IMR-90 (cell line): ENCODE data around the gene AFF2. TPM values are rescaled to one million over a fixed set of nuclear protein-coding genes. Genes with fewer than 3 reads are reported as not detected.

Experiments
- ATAC-seq: fragments of 200-7000 bp; cut with Tn5 transposase; 2 replicates; pipeline ENCODE4 v1.9.1; 2020; ENCODE audit warnings: low read depth, mild to moderate bottlenecking, moderate library complexity
- BruUV-seq: library from RNA; stranded (reverse); fragments of 400-500 nt; replicated peaks from 2 replicates; lab custom pipeline; 2021; lab: Mats Ljungman, UMichigan
- CTCF ChIA-PET: fragments of 300-600 bp; formaldehyde crosslinking; extraction: SDS; loops from one replicate; lab custom pipeline; 2021; ENCODE audit warnings: antibody characterized with exemption; lab: Yijun Ruan, JAX
- POLR2A ChIA-PET: fragments of 300-600 bp; sonication (Branson Sonifier 250); formaldehyde crosslinking; loops from one replicate; lab custom pipeline; 2022; ENCODE audit warnings: antibody characterized with exemption; ENCODE audit not compliant: unreplicated experiment; lab: Charles Lee
- DNase-seq: peaks from one replicate; pipeline ENCODE4 v3.0.0; 2013
- H2AFZ ChIP-seq: replicated peaks from 2 replicates; pipeline ENCODE3; 2013; ENCODE audit warnings: low read length, mild to moderate bottlenecking; ENCODE audit not compliant: poor library complexity
- H2AK5ac ChIP-seq: 2 replicates; pipeline ENCODE4 v1.6.1; 2013; ENCODE audit warnings: low read depth, low read length, inconsistent platforms
- H2AK9ac ChIP-seq: replicated peaks from 2 replicates; pipeline ENCODE3; 2013; ENCODE audit warnings: mild to moderate bottlenecking, low read depth, low read length, moderate library complexity; ENCODE audit not compliant: poor library complexity
- H2BK120ac ChIP-seq: 2 replicates; pipeline ENCODE4 v1.6.1; 2013; ENCODE audit warnings: low read depth, low read length, inconsistent platforms
- H2BK15ac ChIP-seq: 3 replicates; pipeline ENCODE4 v1.6.1; 2013; ENCODE audit warnings: low read depth, low read length, inconsistent platforms
- H2BK20ac ChIP-seq: 2 replicates; pipeline ENCODE4 v1.6.1; 2013; ENCODE audit warnings: low read depth, mild to moderate bottlenecking, inconsistent platforms, low read length, moderate library complexity
- H2BK5ac ChIP-seq: 2 replicates; pipeline ENCODE4 v1.6.1; 2013; ENCODE audit warnings: mild to moderate bottlenecking, low read depth, low read length, inconsistent platforms; ENCODE audit not compliant: poor library complexity, severe bottlenecking
- H3K14ac ChIP-seq: replicated peaks from 2 replicates; pipeline ENCODE4 v1.6.1; 2013; ENCODE audit warnings: low read depth, low read length, inconsistent platforms
- H3K18ac ChIP-seq: 2 replicates; pipeline ENCODE4 v1.6.1; 2013; ENCODE audit warnings: low read depth, low read length, control low read depth
- H3K23ac ChIP-seq: 2 replicates; pipeline ENCODE4 v1.6.1; 2013; ENCODE audit warnings: low read depth, low read length, inconsistent platforms
- H3K27ac ChIP-seq: 2 replicates; pipeline ENCODE4 v1.5.1; 2013; ENCODE audit warnings: mild to moderate bottlenecking, control low read depth, low read length; ENCODE audit not compliant: insufficient read depth
- H3K27me3 ChIP-seq: 2 replicates; pipeline ENCODE4 v1.6.1; 2013; ENCODE audit warnings: low read length; ENCODE audit not compliant: control insufficient read depth, insufficient read depth
- H3K36me3 ChIP-seq: 2 replicates; pipeline ENCODE4 v1.6.1; 2013; ENCODE audit warnings: low read length, mixed read lengths; ENCODE audit not compliant: control insufficient read depth, insufficient read depth
- H3K4ac ChIP-seq: 2 replicates; pipeline ENCODE4 v1.6.1; 2013; ENCODE audit warnings: low read depth, low read length, inconsistent platforms
- H3K4me1 ChIP-seq: 2 replicates; pipeline ENCODE4 v1.6.1; 2013; ENCODE audit warnings: low read length, mixed read lengths; ENCODE audit not compliant: control insufficient read depth, insufficient read depth
- H3K4me2 ChIP-seq: 2 replicates; pipeline ENCODE4 v1.6.1; 2013; ENCODE audit warnings: low read depth, mild to moderate bottlenecking, control low read depth, low read length, moderate library complexity
- H3K4me3 ChIP-seq: 2 replicates; pipeline ENCODE4 v1.5.1; 2013; ENCODE audit warnings: low read depth, mild to moderate bottlenecking, control low read depth, low read length, moderate library complexity; ENCODE audit not compliant: insufficient read depth
- H3K56ac ChIP-seq: 2 replicates; pipeline ENCODE4 v1.6.1; 2013; ENCODE audit warnings: low read length, inconsistent platforms; ENCODE audit not compliant: insufficient read depth; ENCODE audit errors: extremely low read depth
- H3K79me1 ChIP-seq, 2 experiments: 2 replicates each; pipeline ENCODE4 v1.6.1; 2013; ENCODE audit warnings: low read length in 2 of 2, inconsistent platforms in 1 of 2, low read depth in 1 of 2
- H3K9ac ChIP-seq: 2 replicates; pipeline ENCODE4 v1.6.1; 2013; ENCODE audit warnings: low read depth, low read length, control low read depth
- H3K9me1 ChIP-seq: 2 replicates; pipeline ENCODE4 v1.6.1; 2013; ENCODE audit warnings: low read length, inconsistent platforms; ENCODE audit not compliant: insufficient read depth
- H3K9me3 ChIP-seq: 2 replicates; pipeline ENCODE4 v1.6.1; 2013; ENCODE audit warnings: low read length; ENCODE audit not compliant: control insufficient read depth, insufficient read depth
- H4K20me1 ChIP-seq: 2 replicates; pipeline ENCODE4 v1.6.1; 2013; ENCODE audit warnings: low read length, inconsistent platforms; ENCODE audit not compliant: insufficient read depth
- H4K5ac ChIP-seq: 2 replicates; pipeline ENCODE4 v1.6.1; 2013; ENCODE audit warnings: mild to moderate bottlenecking, low read depth, low read length, control low read depth
- H4K8ac ChIP-seq, 2 experiments: 2 replicates each; pipeline ENCODE4 v1.6.1; 2013; ENCODE audit warnings: low read depth in 2 of 2, low read length in 2 of 2, control low read depth in 1 of 2, inconsistent platforms in 1 of 2
- H4K91ac ChIP-seq: 2 replicates; pipeline ENCODE4 v1.6.1; 2013; ENCODE audit warnings: low read depth, low read length, inconsistent platforms; ENCODE audit not compliant: insufficient read depth
- BHLHE40 ChIP-seq: fragments of 150-350 bp; IDR thresholded peaks from 2 replicates; pipeline ENCODE4 v1.6.1; 2016; ENCODE audit warnings: mild to moderate bottlenecking, low read depth, low read length
- CEBPB ChIP-seq: IDR thresholded peaks from 2 replicates; pipeline ENCODE4 v1.6.1; 2012; ENCODE audit warnings: low read depth, low read length, improper control_type of control experiment
- CHD1 ChIP-seq: IDR thresholded peaks from 2 replicates; pipeline ENCODE4 v1.6.1; 2012; ENCODE audit warnings: low read depth, low read length, improper control_type of control experiment
- FOS ChIP-seq: fragments of 150-350 bp; IDR thresholded peaks from 2 replicates; pipeline ENCODE4 v1.6.1; 2016; ENCODE audit warnings: low read depth, low read length
- MAFK ChIP-seq: IDR thresholded peaks from 2 replicates; pipeline ENCODE4 v1.6.1; 2012; ENCODE audit warnings: low read depth, low read length, improper control_type of control experiment
- MAZ ChIP-seq: IDR thresholded peaks from 2 replicates; pipeline ENCODE4 v1.6.1; 2012; ENCODE audit warnings: low read depth, mild to moderate bottlenecking, low read length, improper control_type of control experiment, moderate library complexity, borderline replicate concordance
- MXI1 ChIP-seq: IDR thresholded peaks from 2 replicates; pipeline ENCODE4 v1.6.1; 2012; ENCODE audit warnings: low read depth, mild to moderate bottlenecking, low read length, moderate library complexity, borderline replicate concordance
- NFE2L2 ChIP-seq: fragments of 150-350 bp; IDR thresholded peaks from 2 replicates; pipeline ENCODE4 v1.6.1; 2016; ENCODE audit warnings: low read depth, mild to moderate bottlenecking, low read length
- POLR2A ChIP-seq: IDR thresholded peaks from 2 replicates; pipeline ENCODE4 v1.6.1; 2012; ENCODE audit warnings: mild to moderate bottlenecking, low read depth, low read length
- RAD21 ChIP-seq: IDR thresholded peaks from 2 replicates; pipeline ENCODE4 v1.6.1; 2012; ENCODE audit warnings: low read length, improper control_type of control experiment
- RCOR1 ChIP-seq: IDR thresholded peaks from 2 replicates; pipeline ENCODE4 v1.6.1; 2012; ENCODE audit warnings: mild to moderate bottlenecking, low read length, improper control_type of control experiment; ENCODE audit not compliant: insufficient replicate concordance
- SMC3 ChIP-seq: fragments of 150-350 bp; IDR thresholded peaks from 2 replicates; pipeline ENCODE4 v1.6.1; 2016; ENCODE audit warnings: low read depth, mild to moderate bottlenecking, antibody characterized with exemption, low read length, moderate library complexity
- WGBS, 2 experiments: methylation state at CpG; one replicate each; pipeline versions ENCODE4 v1.1.5 to v1.1.7; 2013; ENCODE audit warnings: missing lambda C conversion rate in 2 of 2; ENCODE audit not compliant: insufficient read length in 1 of 2; ENCODE audit errors: extremely low coverage in 2 of 2; 5-methylcytosine and 5-hydroxymethylcytosine counted together
- dilution Hi-C: fragments of 300-500 bp; cut with HindIII; formaldehyde crosslinking; loops from one replicate; pipeline ENCODE4 v1.14.3; 2018; ENCODE audit warnings: low sequenced_read_pairs; ENCODE audit not compliant: unreplicated experiment
- in situ Hi-C: fragments of 300-500 bp; cut with MboI; formaldehyde crosslinking; loops from 3 replicates; pipeline ENCODE4 v1.14.3; 2019; ENCODE audit warnings: low sequenced_read_pairs, inconsistent platforms, mixed read lengths
- intact Hi-C: fragments of 100-400 bp; cut with micrococcal nuclease; formaldehyde crosslinking; loops from 2 replicates; pipeline ENCODE4 v1.10.0; 2022
- polyA plus RNA-seq, 3 experiments: library from polyadenylated mRNA; depleted of rRNA; stranded (reverse); fragments of >200 nt; gene quantifications; 2 replicates each; pipeline ENCODE4 v1.2.3, GENCODE V29; 2012; ENCODE audit warnings: low replicate concordance in 1 of 3
- total RNA-seq: library from RNA; depleted of rRNA; stranded (reverse); fragments of >200 nt; gene quantifications from 2 replicates; pipeline ENCODE4 v1.2.3, GENCODE V29; 2012
- TF ChIP-seq, protein P1 (sequence below): conservative IDR thresholded peaks from 2 replicates; pipeline ENCODE4 v1.5.1; 2012; ENCODE audit warnings: mild to moderate bottlenecking, low read depth, low read length, improper control_type of control experiment
- TF ChIP-seq, protein P2 (sequence below): fragments of 150-350 bp; IDR thresholded peaks from 2 replicates; pipeline ENCODE4 v1.6.1; 2017; ENCODE audit warnings: mild to moderate bottlenecking, antibody characterized with exemption, low read length, low read depth

AFF2 gene
- total and polyA plus RNA-seq, 2 of the 4 experiments (the other 2 are of a cell fraction) = 0.15 to 0.72 TPM

DNA sequence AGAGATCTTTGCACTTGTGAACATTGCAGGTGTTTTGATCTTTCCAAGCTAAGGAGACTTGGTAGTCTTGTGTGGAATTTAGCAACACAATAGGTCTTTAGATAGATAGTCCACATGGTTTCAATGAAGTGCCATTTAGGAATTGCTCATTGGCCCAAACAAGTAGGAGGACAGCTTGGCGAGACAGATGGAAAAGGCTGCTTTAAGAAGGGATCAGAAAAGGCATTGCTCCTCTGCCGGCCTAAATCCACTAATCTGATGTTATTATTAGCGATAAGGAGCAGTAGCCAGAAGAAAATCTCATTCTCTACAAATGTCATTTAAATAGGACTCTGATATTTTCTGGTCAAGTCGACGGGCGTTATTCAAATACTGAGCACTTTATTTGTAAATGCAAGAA, 99.7 kb downstream of the AFF2 start:
- no peak overlapping the region for H3K27ac ChIP-seq
- H3K36me3 ChIP-seq = no peaks in the 10 kb centered on the region
- no peak overlapping the region for H2AK5ac ChIP-seq
- in situ Hi-C loops = no loop called here
- no peaks in the 10 kb centered on the region for H3K9me3 ChIP-seq
- no peak overlapping the region for H2BK120ac ChIP-seq
- no peaks in the 10 kb centered on the region for H3K9me1 ChIP-seq
- H3K18ac ChIP-seq = no peak overlapping the region
- H3K27me3 ChIP-seq = no peaks in the 10 kb centered on the region
- no peak overlapping the region for H3K4me2 ChIP-seq
- BruUV-seq = no TSS peak
- CTCF ChIA-PET = no interaction called here
- H3K4me1 ChIP-seq = no peaks in the 10 kb centered on the region
- intact Hi-C loops = no loop called here
- no peaks in the 10 kb centered on the region for H4K20me1 ChIP-seq
- H4K5ac ChIP-seq = no peak overlapping the region
- TF ChIP-seq POLR2A = no peak
- no peak for TF ChIP-seq MXI1
- TF ChIP-seq NFE2L2 = no peak
- no peak for TF ChIP-seq SMC3
- no peak for TF ChIP-seq FOS
- TF ChIP-seq, protein P1, sequence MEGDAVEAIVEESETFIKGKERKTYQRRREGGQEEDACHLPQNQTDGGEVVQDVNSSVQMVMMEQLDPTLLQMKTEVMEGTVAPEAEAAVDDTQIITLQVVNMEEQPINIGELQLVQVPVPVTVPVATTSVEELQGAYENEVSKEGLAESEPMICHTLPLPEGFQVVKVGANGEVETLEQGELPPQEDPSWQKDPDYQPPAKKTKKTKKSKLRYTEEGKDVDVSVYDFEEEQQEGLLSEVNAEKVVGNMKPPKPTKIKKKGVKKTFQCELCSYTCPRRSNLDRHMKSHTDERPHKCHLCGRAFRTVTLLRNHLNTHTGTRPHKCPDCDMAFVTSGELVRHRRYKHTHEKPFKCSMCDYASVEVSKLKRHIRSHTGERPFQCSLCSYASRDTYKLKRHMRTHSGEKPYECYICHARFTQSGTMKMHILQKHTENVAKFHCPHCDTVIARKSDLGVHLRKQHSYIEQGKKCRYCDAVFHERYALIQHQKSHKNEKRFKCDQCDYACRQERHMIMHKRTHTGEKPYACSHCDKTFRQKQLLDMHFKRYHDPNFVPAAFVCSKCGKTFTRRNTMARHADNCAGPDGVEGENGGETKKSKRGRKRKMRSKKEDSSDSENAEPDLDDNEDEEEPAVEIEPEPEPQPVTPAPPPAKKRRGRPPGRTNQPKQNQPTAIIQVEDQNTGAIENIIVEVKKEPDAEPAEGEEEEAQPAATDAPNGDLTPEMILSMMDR = no peak
- no peak for TF ChIP-seq MAZ
- no peak for TF ChIP-seq CEBPB
- TF ChIP-seq MAFK = no peak
- TF ChIP-seq BHLHE40 = no peak
- TF ChIP-seq RCOR1 = no peak
- TF ChIP-seq, protein P2, sequence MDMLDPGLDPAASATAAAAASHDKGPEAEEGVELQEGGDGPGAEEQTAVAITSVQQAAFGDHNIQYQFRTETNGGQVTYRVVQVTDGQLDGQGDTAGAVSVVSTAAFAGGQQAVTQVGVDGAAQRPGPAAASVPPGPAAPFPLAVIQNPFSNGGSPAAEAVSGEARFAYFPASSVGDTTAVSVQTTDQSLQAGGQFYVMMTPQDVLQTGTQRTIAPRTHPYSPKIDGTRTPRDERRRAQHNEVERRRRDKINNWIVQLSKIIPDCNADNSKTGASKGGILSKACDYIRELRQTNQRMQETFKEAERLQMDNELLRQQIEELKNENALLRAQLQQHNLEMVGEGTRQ = no peak
- TF ChIP-seq RAD21 = no peak
- no peak for TF ChIP-seq CHD1
- H2BK5ac ChIP-seq = no peak overlapping the region
- ATAC-seq (no peak), DNase-seq (no peak)
- no peak overlapping the region for H3K4me3 ChIP-seq
- H3K56ac ChIP-seq = no peak overlapping the region
- H3K79me1 ChIP-seq = no peaks in the 10 kb centered on the region
- no peak overlapping the region for H3K9ac ChIP-seq
- no peak overlapping the region for H4K91ac ChIP-seq
- dilution Hi-C loops = no loop called here
- no peak overlapping the region for H3K23ac ChIP-seq
- H2AK9ac ChIP-seq = no peak overlapping the region
- no peak overlapping the region for H2BK20ac ChIP-seq
- no peak overlapping the region for H4K8ac ChIP-seq
- WGBS, 2 experiments = no CpG with 5 or more reads among the region's 6 CpGs
- POLR2A ChIA-PET = no interaction called here
- H3K14ac ChIP-seq = no peak overlapping the region
- H2AFZ ChIP-seq = no peak overlapping the region
- no peak overlapping the region for H3K4ac ChIP-seq
- H2BK15ac ChIP-seq = no peak overlapping the region
